KMS-11 (cell line): ENCODE data around the gene MGME1.

Source experiments
- H2AFZ ChIP-seq: fragments of 200-600 bp; sonication (generic); 2 replicates; pipeline ENCODE4 v1.6.1; 2016; ENCODE audit warnings: antibody characterized with exemption, mixed run types, low read depth
- H3K27ac ChIP-seq: fragments of 200-600 bp; sonication (generic); 2 replicates; pipeline ENCODE4 v1.6.1; 2016; ENCODE audit warnings: mild to moderate bottlenecking, mixed run types
- H3K27me3 ChIP-seq: fragments of 200-600 bp; sonication (generic); 2 replicates; pipeline ENCODE4 v1.6.1; 2017; ENCODE audit warnings: mild to moderate bottlenecking, low read depth, mixed run types, moderate library complexity; ENCODE audit not compliant: insufficient read depth
- H3K36me3 ChIP-seq: fragments of 200-600 bp; sonication (generic); 2 replicates; pipeline ENCODE4 v1.6.1; 2017; ENCODE audit warnings: mild to moderate bottlenecking, mixed run types; ENCODE audit not compliant: insufficient read depth
- H3K4me1 ChIP-seq: fragments of 200-600 bp; sonication (generic); 2 replicates; pipeline ENCODE4 v1.6.1; 2016; ENCODE audit warnings: mild to moderate bottlenecking, low read depth, mixed run types; ENCODE audit not compliant: poor library complexity, severe bottlenecking
- H3K4me2 ChIP-seq: fragments of 200-600 bp; sonication (generic); 2 replicates; pipeline ENCODE4 v1.7.0; 2016; ENCODE audit warnings: mild to moderate bottlenecking, mixed run types
- H3K4me3 ChIP-seq: fragments of 200-600 bp; sonication (generic); IDR thresholded peaks from 2 replicates; pipeline ENCODE4 v1.6.1; 2017; ENCODE audit warnings: low read depth, low read length, mixed read lengths; ENCODE audit not compliant: insufficient read depth
- H3K79me2 ChIP-seq: fragments of 200-600 bp; sonication (generic); 2 replicates; pipeline ENCODE4 v1.6.1; 2016; ENCODE audit warnings: low read depth, mixed run types; ENCODE audit not compliant: insufficient read depth
- H3K9ac ChIP-seq: fragments of 200-600 bp; sonication (generic); 2 replicates; pipeline ENCODE4 v1.6.1; 2016; ENCODE audit warnings: mild to moderate bottlenecking, mixed run types
- H4K20me1 ChIP-seq: fragments of 200-600 bp; sonication (generic); 2 replicates; pipeline ENCODE4 v1.6.1; 2016; ENCODE audit warnings: mild to moderate bottlenecking, mixed run types; ENCODE audit not compliant: insufficient read depth
- TF ChIP-seq, protein P1 (sequence below): fragments of 200-600 bp; sonication (generic); conservative IDR thresholded peaks from 2 replicates; pipeline ENCODE4 v1.6.1; 2017; ENCODE audit warnings: low read depth, mild to moderate bottlenecking, antibody characterized with exemption, low read length, moderate library complexity, mixed read lengths

MGME1 gene

DNA sequence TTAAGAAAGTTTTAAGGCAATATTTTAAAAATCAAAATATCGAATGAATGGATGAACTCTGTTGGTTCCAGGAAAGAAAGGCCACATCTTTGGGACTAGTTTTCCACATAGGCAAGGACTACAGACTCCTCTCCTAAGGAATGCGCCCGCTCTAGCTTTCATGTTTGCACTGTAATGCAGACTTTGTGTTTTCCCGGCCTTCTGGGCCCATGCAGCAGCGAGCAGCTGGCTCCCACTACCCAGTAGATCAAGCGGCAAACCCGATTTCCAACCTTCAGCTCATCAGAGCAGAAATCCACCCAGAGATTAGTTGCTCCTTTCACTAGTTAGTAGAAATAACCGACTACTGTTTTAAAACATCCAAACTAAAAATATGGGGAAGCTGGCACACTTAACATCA, 61.2 kb downstream of the MGME1 start:
- no peak overlapping the region for H3K4me2 ChIP-seq
- no peak overlapping the region for H3K27ac ChIP-seq

DNA sequence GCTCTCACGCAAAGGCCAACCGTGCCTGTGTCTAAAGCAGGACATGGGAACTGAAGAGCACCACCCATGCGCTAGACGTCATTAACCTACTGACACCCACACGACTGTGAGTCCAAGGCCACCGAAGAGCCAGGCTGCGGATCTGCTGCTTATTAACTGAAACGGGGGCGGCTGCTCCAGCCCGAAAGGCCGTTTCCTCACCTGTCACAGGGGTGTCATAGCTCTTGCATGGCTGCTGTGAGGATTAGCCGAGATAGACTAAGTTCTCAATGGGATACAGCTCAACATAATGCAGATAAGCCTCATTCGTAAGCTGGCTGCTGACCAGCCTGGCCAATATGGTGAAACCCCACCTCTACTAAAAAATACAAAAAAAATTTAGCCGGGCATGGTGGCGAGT, 62.2 kb downstream of the MGME1 start:
- no peak overlapping the region for H3K9ac ChIP-seq
- no peak overlapping the region for H3K4me3 ChIP-seq
- H3K4me1 ChIP-seq = no peaks in the 10 kb centered on the region
- no peak overlapping the region for H2AFZ ChIP-seq
- H3K79me2 ChIP-seq = no peaks in the 10 kb centered on the region
- H3K27ac ChIP-seq = no peak overlapping the region
- H4K20me1 ChIP-seq = no peaks in the 10 kb centered on the region
- H3K27me3 ChIP-seq = no peaks in the 10 kb centered on the region
- H3K36me3 ChIP-seq = no peaks in the 10 kb centered on the region
- TF ChIP-seq, protein P1, sequence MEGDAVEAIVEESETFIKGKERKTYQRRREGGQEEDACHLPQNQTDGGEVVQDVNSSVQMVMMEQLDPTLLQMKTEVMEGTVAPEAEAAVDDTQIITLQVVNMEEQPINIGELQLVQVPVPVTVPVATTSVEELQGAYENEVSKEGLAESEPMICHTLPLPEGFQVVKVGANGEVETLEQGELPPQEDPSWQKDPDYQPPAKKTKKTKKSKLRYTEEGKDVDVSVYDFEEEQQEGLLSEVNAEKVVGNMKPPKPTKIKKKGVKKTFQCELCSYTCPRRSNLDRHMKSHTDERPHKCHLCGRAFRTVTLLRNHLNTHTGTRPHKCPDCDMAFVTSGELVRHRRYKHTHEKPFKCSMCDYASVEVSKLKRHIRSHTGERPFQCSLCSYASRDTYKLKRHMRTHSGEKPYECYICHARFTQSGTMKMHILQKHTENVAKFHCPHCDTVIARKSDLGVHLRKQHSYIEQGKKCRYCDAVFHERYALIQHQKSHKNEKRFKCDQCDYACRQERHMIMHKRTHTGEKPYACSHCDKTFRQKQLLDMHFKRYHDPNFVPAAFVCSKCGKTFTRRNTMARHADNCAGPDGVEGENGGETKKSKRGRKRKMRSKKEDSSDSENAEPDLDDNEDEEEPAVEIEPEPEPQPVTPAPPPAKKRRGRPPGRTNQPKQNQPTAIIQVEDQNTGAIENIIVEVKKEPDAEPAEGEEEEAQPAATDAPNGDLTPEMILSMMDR = no peak
- H3K4me2 ChIP-seq = no peak overlapping the region

More for the DNA sequence above, 61.2 kb downstream of the MGME1 start:
- Histone ChIP-seq H3K9ac (no peak overlapping the region), H3K36me3 (no peaks in the 10 kb centered on the region), H2AFZ (no peak overlapping the region), H3K27me3 (no peaks in the 10 kb centered on the region), H3K4me1 (no peaks in the 10 kb centered on the region), H3K4me3 (no peak overlapping the region), H4K20me1 (no peaks in the 10 kb centered on the region), H3K79me2 (no peaks in the 10 kb centered on the region)
- TF ChIP-seq, protein P1 = no peak

DNA sequence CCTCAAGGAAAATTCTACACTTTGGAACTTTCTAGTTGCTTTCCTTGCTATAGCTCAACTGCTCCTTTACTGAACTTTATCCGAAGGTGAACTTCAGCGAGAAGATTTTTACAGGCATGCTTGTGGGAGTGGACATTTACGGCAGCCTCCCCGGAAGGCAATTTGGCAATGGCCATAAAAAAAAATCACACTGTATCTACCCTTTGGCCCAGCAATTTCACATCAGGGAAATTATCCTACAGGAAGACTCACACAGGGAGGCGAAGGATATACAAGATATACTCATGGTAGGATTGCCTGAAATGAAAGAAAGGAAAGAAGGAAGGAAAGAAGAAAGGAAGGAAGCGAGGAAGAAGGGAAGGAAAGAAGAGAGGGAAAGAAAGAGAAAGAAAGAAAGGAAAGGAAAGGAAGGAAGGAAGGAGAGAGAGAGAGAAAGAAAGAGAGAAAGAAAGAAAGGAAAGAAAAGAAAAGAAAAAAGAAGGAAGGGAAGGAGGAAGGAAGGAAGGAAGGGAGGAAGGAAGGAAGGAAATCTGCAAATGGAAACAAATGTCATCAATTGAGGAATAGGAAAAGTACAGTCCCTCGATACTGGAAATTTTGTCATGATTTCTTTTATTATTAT, 63.2 kb downstream of the MGME1 start:
- no peak overlapping the region for H3K4me2 ChIP-seq
- H3K79me2 ChIP-seq = no peaks in the 10 kb centered on the region
- no peaks in the 10 kb centered on the region for H3K4me1 ChIP-seq
- TF ChIP-seq, protein P1 = no peak
- H4K20me1 ChIP-seq = no peaks in the 10 kb centered on the region
- no peak overlapping the region for H3K9ac ChIP-seq
- no peak overlapping the region for H2AFZ ChIP-seq
- no peaks in the 10 kb centered on the region for H3K36me3 ChIP-seq
- H3K27me3 ChIP-seq = no peaks in the 10 kb centered on the region
- no peak overlapping the region for H3K27ac ChIP-seq
- H3K4me3 ChIP-seq = no peak overlapping the region

DNA sequence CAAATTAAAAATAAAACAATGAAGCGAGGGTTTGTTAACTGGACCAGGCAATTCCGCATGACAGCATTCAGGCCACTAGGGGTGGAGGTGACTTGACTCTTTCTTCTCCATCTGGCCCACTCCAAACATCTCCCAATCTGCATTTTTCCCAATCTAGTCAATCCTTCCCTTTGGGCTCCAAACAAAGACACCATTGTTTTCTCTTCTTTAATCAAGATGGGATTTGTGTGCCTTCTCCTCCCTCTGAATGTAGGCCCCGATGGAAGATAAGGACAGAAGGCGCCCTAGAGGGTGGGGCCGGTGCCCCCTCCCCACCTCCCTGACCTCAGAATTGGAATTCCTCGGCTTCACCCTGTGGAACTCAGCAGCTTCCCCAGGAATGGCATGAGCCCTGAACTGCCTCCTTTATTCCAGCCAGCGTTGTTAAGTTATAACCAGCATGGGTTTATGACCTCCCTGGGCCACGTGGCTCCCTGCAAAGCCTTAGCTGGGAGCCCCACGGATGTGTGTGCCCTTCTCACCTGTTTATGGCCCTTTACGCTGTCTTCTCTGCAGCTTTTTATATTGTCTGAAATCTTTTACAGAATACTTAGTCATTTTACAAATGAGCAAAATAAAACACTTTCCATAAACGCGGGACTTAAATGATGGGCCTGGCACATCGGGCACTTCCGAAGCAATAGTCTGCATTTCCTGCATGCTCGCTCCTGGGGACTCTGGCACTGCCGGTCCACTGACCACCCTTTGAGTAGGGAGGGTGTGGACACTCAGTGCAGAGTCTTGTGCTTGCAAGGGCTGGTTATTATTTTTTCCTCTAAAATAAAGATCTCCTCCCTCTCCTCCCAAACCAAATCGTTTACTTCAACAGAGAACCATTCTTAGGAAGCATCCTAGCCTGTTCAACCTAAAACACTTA, 64.4 kb downstream of the MGME1 start:
- Histone ChIP-seq H2AFZ (no peak overlapping the region), H3K4me3 (no peak overlapping the region), H3K9ac (no peak overlapping the region), H3K36me3 (no peaks in the 10 kb centered on the region), H3K27me3 (no peaks in the 10 kb centered on the region), H3K4me2 (no peak overlapping the region), H3K4me1 (no peaks in the 10 kb centered on the region), H3K27ac (no peak overlapping the region), H4K20me1 (no peaks in the 10 kb centered on the region), H3K79me2 (no peaks in the 10 kb centered on the region)
- TF ChIP-seq, protein P1 = no peak
